GM21786 (cell line): ENCODE results near the gene SNX9.

Source experiments
- ATAC-seq: cut with Tn5 transposase; IDR thresholded peaks from one replicate; pipeline ENCODE4 v1.9.1; 2021; ENCODE audit not compliant: unreplicated experiment

The SNX9 gene

DNA sequence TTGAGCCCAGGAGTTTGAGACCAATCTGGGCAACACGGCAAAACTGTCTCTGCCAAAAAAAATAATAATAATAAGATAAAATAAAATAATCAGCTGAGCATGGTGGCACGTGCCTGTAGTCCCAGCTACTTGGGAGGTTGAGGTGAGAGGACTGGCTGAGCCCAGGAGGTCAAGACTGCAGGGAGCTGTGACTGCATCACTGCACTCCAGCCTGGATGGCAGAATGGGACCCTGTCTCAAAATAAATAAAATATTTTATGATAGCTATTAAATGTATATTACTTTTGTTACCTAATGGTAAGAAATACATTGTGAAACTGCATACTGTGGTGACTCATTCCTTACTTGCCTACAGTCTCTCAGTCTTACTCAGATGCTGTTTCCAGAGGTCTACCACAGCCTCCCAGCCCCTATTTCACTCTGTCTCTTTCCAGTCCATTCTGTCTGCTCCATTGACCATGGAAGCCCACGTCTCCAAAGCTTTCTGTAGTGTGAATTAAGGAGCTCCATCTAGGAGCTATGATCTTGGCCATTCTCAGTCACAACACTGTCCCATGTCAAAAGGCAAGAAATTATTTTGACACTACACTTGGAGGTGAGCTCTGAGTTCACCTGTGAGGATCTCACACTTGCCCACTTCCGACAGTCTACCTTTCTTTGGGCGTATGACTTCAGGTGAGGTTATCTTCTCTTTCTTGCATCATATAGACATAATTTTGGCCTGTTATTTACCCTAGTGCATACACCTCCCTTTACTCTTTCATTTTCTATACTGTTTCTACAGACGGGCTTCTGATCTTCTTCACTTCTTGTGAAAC, 22.4 kb upstream of the SNX9 start:
- peak; percentile 97 for ATAC-seq

DNA sequence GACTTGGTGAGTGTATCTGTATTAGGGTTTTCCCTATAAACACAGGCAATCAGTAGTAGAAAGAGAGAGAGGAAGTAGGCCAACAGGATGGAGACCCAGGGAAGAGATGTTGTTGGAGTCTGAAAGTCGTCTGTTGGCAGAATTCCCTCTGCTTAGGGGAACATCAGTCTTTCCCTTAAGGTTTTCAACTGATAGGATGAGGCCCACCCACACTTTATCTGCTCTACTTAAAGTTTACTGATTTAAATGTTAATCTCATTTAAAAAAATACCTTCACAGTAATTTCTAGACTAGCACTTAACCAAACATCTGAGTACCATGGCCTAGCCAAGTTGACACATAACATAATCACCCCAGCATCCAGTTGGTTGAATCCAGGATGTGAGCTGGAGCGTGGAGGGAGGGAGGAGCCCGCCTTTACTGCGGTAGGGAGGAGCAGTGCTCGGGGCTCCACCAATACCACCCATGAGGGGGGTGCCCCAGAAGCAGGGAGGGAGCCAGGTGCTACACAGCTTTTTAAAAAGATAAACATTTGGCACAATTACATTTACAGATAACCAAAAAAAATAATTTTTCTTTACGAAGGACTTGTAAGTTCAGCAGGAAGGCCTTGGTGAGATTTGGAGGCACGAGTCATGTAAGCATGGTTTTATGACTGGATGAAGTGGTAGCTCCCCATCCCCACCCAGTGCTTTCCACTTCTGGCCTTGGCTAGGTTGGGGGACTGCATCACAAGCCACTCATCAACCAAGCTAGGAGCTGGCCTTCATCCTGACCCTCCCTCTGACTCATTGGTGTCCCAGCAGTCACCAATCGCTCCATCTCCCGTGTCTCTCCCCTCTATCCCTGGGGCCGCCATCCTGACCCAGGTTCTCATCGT, 18.4 kb upstream of the SNX9 start:
- ATAC-seq = no peak

DNA sequence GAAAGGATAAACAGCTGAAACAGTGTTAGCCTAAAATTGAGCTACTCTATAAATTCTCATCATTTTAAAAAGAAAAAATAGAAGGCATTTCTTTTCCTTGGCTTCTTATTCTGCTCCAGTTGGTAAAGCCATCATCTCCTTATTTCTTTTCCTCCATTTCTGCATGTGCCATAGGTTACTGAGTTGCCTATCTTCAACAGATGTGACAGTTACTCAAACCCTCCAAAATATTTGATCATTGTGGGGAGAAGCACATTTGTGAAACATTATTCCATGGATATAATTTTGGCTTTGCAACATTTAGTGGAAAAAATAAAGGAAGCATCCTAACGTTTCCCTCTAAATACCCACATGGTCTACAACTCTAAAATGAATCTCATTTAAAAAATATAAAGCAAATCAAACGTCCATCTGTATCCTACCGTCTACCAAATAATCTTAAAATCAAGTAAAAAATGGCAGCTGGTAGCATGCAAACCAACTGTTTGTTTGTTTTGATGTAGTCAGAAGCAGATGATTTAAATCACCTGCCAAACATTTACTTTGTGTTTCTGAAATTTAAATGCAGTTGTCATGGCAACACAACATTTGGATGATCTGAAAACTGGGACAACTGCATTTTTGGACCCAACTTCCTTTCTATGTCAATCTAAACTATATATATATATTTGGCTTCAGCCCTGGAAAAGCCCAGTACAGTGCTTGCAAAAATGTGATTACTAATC, 16.8 kb upstream of the SNX9 start:
- ATAC-seq = no peak

DNA sequence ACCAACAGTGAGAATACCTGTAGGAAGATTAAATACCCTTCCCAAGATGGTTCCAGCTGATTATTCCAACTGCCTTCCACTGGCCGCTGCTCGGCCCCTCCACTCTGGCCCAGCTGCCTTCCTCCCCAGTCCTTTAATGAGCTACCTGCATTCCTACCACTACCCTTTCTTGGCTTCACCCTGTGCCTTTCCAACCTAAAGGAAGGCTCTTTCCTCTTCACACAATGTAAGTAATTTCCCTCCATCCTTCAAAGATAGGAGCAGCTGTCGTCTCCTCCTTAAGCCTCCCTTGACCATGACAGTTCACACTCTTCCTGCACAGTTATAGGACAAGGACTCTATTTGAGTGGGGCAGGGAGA, 16.2 kb upstream of the SNX9 start:
- no peak for ATAC-seq

DNA sequence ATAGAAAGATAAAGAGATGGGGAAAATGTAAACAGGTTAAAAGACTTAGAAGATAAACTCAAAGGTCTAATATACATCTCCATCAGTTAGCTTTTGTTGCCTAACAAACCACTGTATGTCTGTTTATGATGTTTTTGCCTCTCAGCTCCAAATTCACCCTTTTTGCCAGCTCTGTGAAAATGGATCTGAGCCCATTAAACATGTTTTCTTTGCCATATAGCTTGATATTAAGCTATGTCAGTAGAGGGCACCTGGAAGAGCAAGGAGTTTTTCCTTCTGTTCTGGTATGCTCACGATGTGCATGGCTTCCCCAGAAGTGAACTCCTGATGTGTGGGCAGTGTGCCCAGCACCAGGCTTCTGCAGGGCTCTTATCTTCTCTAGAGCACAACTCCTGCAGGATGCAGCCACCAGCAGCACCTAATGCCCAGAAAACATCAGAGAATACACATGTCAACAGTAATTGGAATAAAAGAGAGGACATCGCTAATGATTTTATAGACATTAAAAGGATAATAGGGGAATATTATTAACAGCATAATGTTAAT, 14.6 kb upstream of the SNX9 start:
- ATAC-seq = no peak

DNA sequence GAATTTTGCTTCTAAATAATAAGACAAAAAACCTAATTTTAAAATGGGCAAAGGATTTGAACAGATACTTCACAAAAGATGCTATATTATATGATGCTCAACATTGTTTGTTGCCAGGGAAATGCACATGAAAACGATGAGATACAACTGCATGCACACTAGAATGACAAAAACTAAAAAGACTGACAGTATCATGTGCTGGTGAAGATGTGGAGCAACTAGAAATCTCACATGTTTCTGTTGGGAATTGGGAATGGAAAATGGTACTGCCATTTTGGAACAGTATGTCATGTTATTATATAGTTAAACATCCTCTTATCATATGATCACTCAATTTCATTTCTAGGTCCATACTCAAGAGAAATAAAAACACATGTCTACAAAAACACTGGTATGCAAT, 13.4 kb upstream of the SNX9 start:
- no peak for ATAC-seq

DNA sequence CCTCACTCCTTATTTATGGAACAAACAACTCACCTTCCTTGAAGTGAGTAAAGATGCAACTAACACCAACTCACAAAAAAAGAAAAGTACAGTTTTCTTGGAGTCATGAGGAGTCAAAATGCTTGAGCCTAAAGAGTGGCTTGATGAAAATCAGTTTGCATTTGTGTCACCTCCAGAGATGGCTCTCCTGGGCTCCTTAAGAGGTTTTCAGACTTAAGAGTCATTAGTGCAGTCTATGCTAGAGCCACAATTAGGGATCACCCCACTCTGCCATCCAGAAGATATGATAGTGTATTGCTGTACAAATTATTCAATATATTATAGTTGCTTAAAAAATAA, 11.9 kb upstream of the SNX9 start:
- ATAC-seq = no peak

DNA sequence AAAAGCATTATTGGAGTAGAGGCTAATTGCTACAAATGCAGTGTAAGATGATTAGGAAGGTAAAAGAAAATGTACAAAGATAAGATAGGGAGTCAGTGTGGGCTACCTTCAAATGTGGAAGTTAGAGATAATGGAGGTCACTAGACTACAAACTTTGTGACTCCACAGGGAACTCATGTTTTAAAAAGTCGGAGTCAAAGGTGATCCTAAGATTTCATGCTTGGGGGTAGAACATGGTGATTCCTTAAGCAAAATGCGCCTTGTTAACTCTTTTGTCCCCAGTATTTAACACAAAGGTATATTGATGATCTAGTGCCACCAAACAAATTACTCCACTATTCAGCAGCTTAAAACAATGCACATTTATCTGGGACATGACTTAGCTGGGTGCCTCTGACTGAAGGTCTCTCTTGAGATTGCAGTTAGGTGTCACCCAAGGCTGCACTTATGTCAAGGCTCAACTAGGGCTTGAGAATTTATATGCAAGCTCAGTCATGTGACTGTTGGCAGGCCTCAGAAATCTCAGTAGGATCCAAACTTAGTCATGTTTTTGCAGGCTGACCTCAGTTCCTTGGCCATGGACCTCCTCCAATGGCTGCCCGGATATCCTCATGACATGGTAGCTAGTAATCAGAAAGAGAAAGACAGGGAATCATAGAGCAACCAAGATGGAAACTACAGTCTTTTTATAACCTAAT, 11.4 kb upstream of the SNX9 start:
- no peak for ATAC-seq

DNA sequence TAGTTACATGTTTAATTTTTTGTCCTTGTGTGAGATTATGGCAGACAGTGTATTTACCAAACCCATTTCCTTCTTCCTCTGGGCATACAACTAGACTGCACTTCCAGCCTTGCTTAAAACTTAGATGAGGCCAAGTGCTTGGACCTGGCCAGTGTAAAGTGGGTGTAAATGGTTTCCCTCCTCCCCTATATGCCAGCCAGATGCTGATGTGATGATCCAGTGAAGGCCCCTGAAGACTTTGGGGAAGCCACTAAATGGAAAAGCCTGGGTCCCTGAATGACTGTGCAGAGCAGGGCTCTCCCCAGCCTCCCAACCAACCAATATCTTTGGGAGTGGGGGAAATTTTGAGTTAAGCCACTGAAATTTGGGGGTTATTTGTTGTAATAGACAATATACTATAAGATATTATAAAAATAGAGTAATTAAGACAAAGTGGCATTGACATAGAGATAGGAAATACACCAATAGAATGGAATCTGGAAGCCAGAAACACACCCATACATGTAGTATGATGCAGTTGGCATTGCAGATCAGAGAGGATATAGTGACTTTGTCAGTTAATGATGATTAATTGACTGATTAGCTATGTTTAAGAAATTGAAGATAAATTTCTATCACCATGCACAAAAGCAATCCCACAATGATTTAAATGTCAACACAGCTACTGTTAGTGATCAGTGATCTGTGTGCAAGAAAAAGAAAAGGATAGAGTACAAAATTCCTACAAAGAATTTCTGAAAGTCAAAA, 10.4 kb upstream of the SNX9 start:
- no peak for ATAC-seq

DNA sequence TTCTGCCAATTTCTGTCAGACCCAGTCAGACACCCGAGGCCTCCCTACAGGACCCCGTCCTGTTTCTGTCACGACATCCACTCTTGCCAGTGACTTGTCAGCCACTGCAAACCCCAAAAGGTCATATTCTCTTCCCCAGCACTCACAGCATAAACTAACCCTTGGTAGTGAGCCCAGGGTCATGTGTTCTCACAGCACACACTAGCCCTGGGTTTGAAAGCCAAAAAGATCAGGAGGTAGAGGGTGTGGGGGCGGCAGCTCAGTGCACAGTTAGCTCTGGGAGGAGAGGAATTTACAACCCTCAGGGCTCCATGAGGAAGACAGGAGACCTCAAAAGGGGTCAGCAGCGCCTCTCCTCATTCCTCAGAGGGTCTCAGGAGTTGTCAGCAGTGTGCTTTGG, 9.9 kb upstream of the SNX9 start:
- no peak for ATAC-seq

DNA sequence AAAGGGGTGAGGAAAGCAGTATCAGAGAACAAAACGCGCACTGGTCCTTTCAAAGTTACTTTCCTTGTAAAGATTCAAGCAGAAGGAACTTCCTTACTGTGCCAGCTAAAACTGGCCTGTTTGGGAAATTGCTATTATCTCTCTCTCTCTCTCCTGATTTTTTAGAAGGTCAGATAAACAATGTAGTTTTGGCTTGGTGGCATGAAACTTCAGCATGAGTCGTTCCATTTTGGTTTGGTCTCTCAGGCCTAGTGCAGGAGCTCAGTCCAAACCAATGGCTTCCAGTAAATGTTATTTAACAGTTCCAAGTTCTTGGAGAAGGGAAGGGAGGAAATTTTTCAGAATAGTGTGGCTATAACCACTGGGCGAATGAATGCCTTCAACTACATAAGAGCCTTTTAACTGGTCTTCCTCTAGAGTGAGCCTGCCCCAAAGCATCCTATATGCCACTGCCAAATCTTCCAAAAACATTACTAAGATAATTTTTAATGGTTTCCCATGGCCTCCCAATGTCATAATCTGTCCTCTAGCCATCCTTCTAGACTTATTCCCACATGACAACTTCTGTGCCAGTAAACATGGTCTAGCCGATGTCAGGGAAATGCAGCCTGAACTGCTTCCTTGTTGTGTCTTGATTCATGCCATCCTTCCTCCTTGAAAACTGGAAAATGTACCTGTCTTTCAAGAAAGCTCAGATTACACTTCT, 9.1 kb upstream of the SNX9 start:
- no peak for ATAC-seq

DNA sequence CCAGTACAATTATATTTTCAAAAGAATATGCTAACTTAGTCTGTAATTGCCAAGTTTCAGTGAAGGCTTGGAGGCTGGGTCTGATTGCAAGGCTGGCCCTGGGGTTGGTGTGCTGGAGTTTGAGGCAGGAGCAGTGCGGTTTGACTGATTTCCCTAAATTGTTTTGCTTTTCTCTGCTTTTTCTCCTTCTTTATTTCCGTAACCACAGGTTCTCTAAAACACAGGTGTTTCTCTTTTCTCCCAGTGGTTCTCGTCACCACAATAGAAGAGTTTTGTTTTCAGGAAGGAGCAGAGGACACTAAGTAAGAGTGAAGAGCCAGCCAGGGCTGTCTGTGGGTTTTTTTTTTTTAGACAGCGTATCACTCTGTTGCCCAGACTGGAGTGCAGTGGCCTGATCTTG, 8.2 kb upstream of the SNX9 start:
- no peak for ATAC-seq

DNA sequence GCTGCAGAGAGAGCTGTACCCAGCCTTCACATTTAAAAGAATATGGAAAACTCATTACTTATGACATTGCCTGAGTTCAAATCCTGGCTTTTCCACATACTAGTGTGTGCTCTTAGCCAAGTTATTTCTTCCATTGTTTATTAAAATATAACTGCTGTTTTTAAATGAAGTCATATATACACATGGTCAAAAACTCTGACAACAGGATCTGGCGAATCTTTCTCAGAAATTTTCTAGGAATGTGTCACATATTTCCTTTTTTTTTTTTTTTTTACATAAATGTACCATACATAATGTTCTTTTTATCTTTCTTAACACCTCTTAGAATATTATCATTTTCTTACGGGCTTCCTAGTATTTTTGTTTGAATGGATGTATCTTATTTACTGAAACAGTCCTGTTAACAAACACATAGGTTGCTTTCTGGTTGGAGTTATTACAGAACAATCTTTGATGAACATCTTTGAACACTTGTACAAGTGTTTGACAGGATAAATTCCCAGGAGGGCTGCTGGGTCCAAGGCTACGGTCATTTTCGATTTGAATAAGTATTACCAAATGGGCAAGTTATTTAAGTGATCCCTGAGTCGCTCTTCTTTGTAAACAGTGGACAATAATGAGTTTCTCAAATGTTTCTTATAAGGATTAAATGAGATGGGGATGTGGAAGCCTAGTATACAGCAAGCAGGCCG, 1.6 kb upstream of the SNX9 start:
- no peak for ATAC-seq

DNA sequence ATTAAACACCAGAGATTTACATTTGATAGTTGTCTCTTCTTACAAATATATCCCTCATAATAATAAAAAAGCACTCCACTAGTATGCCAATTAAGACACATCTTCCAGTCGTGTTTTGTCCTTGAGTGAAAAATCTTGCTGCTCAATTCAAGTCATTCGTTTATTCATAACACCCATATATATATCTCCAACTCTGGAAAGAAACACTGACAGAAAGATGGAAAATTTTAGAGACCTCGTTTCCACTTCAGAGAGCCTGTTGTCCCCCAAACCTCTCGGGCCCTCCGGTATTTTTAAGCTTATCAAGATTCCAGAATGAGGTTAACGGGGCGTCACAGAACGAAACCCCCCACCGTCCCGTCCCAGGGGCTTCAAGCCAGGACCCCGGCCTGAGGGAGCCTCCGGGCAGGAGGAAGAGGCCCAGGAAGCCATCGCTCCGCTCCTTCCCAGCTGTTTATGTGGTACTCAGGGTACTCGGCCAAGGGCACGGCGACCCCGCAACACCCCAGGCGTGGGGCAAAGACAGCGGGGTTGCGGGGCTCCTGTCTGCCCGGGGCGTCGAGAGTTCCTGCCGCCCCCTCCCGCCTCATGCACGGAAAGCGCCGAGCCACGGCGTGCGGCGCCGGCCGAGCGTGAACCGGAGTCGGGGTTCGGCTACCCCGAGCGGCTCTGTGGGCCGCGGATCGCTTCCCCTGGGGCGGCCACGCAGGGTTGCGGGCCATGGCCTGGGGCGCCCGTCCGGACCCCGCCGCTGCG, 623 bp upstream of the SNX9 start:
- peak; percentile 7 for ATAC-seq

DNA sequence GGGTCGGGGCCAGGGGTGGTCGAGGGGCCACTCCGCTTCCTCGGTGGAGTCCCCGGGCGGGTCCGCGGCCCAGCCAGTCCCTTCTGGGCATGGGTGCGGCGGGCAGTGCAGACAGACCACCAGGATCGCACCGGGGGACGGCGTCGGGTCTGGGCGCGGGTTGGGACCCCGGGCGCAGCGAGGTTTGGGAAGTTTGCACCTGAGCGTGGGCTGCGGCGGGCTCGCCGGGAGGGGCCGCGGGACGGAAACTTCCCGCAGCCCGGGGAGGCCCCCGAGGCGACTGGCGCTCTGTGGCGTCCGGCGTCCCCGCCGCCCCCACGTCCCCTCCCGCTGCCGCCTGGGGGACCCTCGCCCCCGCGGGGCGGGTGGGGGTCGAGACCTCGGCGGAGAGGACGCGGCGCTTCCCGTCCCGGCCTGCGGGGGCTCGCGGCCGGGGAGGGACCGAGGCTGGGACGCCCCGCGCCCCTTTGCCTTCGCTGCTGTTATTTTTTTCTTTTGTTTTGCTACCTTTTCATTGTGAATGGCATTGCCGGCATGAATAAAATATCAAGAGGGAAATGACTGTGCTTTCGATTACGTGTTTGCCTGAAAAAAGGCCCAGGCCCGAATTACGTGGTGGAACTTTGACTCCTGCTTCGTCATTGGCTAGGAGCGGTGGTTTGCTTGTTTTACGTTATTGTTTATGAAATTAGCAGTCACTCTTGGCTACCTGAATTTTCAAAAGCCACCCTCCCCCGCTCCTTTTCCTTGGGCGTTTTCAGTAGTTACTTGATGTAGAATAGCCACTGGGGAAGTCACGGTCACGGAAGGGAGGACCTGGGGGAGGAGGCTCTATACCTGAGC, 703 bp downstream of the SNX9 start:
- ATAC-seq = peak; percentile 47

DNA sequence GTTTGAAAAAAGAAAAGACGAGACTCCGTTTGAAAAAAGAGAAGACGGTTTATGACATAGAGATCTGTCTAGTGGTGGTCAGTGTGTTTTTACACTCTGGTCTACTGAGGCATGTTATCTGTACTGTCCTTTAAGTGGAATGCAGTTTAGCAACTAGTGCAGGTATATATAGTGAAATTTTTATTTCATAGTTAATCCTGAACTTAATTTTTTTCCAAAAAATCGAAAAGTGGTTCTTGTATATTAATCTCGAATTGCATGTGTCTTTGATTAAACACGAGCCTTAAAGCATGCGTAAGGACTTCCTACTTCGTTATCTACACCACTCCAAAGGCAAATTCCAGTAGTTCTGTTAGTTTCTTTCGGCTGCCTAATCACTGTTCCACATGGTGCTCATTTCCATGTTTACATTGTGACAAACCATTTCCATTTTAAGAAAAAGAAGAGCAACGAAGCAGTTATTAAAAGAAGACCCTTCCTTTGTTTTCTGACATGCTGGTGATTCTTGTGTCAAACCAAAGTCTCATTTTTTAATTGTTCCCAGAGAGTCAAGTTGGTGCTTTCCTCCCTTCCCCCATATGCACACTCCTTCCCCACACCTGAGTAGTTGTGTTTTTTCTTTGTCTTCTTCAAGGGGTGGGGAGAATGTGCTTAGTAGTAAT, 2.3 kb downstream of the SNX9 start:
- ATAC-seq = no peak
